ENCODE measurements around the gene NKX2-4. TPM values are rescaled to one million over a fixed set of nuclear protein-coding genes. Genes with fewer than 3 reads are reported as not detected.
"Not testable (repeated sequence)": the region's sequence is repeated elsewhere in the genome, so short reads cannot be mapped to it uniquely, and the experiment has no call there.

Gene NKX2-4
- total RNA-seq (2012; rRNA removed), result not detected in 2 replicates

DNA sequence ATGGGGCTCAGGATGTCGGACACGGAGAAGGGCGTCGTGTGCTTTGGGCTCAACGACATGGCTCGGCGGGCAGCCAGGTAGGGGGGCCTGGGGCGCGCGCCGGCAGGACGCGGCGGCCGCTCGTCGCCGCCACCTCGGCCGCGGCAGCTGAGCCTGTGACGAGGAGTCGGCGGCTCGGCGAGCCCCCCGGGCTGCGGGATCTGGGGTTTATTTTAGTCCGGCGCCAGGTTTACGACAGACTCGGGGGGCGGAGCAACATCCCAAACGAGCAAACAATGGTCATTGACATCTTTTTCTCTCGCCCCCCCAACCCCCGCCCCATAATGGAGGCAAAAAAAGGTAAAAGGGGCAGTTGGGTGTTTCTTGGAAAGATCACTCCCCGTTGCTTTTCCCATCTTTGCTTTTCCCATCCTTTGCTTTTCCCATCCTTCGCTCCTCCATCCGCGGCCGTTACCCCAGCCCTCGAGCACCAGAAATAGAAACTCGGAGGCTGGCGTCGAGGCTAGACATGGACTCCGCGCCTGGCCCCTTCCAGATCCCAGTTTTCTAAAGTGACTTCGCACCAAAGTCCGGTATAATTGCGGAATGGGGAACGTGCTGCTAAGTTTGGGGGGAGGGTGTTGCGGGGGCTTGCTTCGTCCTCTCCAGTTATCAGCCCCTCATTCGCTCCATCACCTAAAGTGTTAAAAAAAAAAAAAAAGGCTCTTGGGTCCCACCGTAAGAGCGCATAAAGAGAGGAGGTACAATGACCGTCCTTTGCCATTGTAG is at the start of gene NKX2-4:
Gene NKX2-4 (minus strand): TSS at position 186 of the 768 bp plus-strand sequence. CDS start 127 bp downstream, at position 59.
- Histone ChIP-seq H3K4me3 (ENCODE audit: low read length) (peak within 1 kb of the TSS; percentile 33), H3K27me3 (ENCODE audit: control insufficient read depth, insufficient read depth, low read length) (peaks cover 90% of the 10 kb centered on the region), H3K36me3 (ENCODE audit: insufficient read depth, low read length) (no peaks in the 10 kb centered on the region), H3K9me3 (replicated peaks; ENCODE audit: low read length) (no peaks in the 10 kb centered on the region), H3K9ac (ENCODE audit: low read depth, low read length) (no peak within 1 kb of the TSS), H3K4me2 (ENCODE audit: low read length) (peak within 1 kb of the TSS; percentile 66), H3K4me1 (ENCODE audit: control insufficient read depth, insufficient read depth, low read length) (peaks cover 5% of the 10 kb centered on the region)

DNA sequence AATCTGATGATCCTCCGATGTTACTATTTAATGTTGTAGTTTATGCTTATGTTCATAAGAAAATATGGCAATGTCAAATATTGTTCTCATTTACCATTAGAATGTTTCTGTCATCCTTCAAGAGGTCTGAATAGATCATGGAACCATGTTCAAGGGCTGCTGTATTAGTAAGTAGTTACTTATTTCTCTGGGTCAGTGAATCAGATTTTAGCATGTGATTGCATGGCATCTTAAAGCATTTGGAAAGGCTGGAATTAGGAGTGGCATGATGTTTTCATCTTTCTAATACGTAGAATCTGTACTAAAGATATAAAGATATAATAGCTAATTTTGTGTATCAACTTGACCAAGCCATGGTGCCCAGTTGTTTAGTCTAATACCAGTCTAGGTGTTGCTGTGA is 40.5 kb upstream of the NKX2-4 start:
- H3K4me1 ChIP-seq (ENCODE audit: control insufficient read depth, insufficient read depth, low read length), result peaks cover 33% of the 10 kb centered on the region
- H3K27me3 ChIP-seq (ENCODE audit: control insufficient read depth, insufficient read depth, low read length), result no peaks in the 10 kb centered on the region
- H3K9me3 ChIP-seq (replicated peaks; ENCODE audit: low read length), result no peaks in the 10 kb centered on the region
- H3K4me2 ChIP-seq (ENCODE audit: low read length), result no peak overlapping the region
- H3K9ac ChIP-seq (ENCODE audit: low read depth, low read length), result no peak overlapping the region
- H3K4me3 ChIP-seq (ENCODE audit: low read length), result no peak overlapping the region
- no peaks in the 10 kb centered on the region for H3K36me3 ChIP-seq (ENCODE audit: insufficient read depth, low read length)

DNA sequence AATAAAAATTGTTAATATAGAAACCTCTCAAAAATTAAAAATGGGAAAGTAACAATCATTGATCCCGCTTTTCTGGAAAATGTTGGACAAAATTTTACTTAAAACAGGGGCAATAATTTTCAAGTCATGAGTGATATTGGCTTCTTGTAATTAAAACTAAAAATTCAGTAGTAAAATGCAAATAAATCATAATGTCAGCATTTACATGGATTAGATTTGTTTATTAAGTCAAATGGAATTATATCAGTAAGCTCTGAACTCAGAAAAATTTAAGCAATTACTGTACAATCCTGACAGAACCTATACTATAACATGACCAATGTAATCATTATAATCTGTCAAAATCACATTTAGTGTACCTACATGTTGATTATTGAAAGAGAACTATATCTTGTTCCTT is 39.9 kb upstream of the NKX2-4 start:
- Histone ChIP-seq H3K36me3 (ENCODE audit: insufficient read depth, low read length) (no peaks in the 10 kb centered on the region), H3K4me1 (ENCODE audit: control insufficient read depth, insufficient read depth, low read length) (peaks cover 33% of the 10 kb centered on the region), H3K9me3 (replicated peaks; ENCODE audit: low read length) (no peaks in the 10 kb centered on the region), H3K27me3 (ENCODE audit: control insufficient read depth, insufficient read depth, low read length) (no peaks in the 10 kb centered on the region), H3K9ac (ENCODE audit: low read depth, low read length) (peak overlapping the region; percentile 57), H3K4me3 (ENCODE audit: low read length) (no peak overlapping the region), H3K4me2 (ENCODE audit: low read length) (no peak overlapping the region)

DNA sequence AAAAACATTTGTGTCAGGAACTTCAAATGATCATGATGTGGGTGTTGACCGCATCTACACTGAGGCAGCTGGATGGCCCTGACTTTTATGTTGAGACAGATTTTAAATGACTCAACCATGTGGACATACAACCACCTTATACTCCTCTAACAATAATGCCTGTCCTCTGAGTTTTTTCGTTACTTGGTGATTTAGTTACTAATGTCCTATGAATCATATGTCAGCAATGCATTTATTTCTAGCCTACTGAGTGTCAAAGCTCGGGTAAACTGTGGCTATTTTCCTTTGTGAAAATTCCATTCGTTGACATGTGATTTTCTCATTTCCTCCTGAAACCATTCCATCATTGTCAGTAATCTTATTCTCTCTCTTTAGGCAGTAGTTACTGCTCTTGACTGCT is 38.9 kb upstream of the NKX2-4 start:
- Histone ChIP-seq H3K4me3 (ENCODE audit: low read length) (peak overlapping the region; percentile 28), H3K9ac (ENCODE audit: low read depth, low read length) (peak overlapping the region; percentile 57), H3K4me2 (ENCODE audit: low read length) (peak overlapping the region; percentile 49), H3K4me1 (ENCODE audit: control insufficient read depth, insufficient read depth, low read length) (peaks cover 33% of the 10 kb centered on the region), H3K27me3 (ENCODE audit: control insufficient read depth, insufficient read depth, low read length) (no peaks in the 10 kb centered on the region), H3K36me3 (ENCODE audit: insufficient read depth, low read length) (no peaks in the 10 kb centered on the region), H3K9me3 (replicated peaks; ENCODE audit: low read length) (no peaks in the 10 kb centered on the region)

DNA sequence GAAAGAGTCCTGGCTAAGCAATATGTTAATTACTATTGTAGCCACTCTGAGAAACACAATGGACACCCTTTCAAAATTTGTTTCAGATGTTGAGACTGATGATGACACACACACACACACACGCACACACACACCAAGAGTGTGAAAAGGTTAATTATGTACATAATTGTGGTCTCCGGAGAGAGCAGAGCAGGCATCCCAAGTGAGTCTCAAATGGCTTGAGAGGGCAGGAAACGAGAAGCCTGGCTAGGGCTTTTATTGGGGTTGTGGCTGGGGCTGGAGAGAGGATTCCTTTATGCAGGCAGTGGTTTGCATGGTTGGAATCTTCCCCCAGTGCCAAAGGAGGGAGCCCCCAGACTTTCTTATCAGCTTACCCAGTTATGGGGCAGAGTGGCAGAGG is 38.2 kb upstream of the NKX2-4 start:
- H3K4me2 ChIP-seq (ENCODE audit: low read length), result peak overlapping the region; percentile 29
- H3K4me1 ChIP-seq (ENCODE audit: control insufficient read depth, insufficient read depth, low read length), result peaks cover 33% of the 10 kb centered on the region
- H3K4me3 ChIP-seq (ENCODE audit: low read length), result no peak overlapping the region
- peaks cover under 1% of the 10 kb centered on the region for H3K27me3 ChIP-seq (ENCODE audit: control insufficient read depth, insufficient read depth, low read length)
- peak overlapping the region; percentile 29 for H3K9ac ChIP-seq (ENCODE audit: low read depth, low read length)
- H3K36me3 ChIP-seq (ENCODE audit: insufficient read depth, low read length), result no peaks in the 10 kb centered on the region
- H3K9me3 ChIP-seq (replicated peaks; ENCODE audit: low read length), result no peaks in the 10 kb centered on the region

DNA sequence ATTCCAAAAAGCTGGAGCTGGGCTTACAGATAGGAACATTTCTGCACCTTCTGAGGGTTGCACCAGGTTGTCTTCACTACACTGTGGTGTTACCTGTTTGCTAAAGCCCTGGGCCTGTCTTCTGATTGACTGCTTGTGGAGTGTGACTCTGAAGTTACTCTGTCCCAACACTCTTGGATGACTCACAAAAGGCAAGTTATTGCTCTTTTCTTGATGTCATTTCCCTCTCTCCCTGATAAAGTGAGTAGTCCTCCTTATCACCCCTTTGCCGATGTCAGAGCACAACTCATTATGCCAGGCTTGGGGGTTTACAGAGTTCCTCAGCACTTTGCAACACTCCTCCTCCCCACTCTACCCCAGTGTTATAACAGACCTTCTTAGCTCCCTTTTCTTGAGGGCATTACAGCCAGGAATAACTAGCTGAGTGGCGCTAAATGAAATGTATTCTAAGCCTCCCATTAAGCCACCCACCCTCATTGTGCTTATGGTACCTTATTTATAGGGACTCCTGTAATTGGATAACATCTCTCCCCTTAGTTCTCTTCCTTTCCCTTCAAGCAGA is 36.1 kb upstream of the NKX2-4 start:
- Histone ChIP-seq H3K4me2 (ENCODE audit: low read length) (no peak overlapping the region), H3K36me3 (ENCODE audit: insufficient read depth, low read length) (no peaks in the 10 kb centered on the region), H3K4me1 (ENCODE audit: control insufficient read depth, insufficient read depth, low read length) (peaks cover 33% of the 10 kb centered on the region), H3K9me3 (replicated peaks; ENCODE audit: low read length) (no peaks in the 10 kb centered on the region), H3K4me3 (ENCODE audit: low read length) (no peak overlapping the region), H3K9ac (ENCODE audit: low read depth, low read length) (no peak overlapping the region), H3K27me3 (ENCODE audit: control insufficient read depth, insufficient read depth, low read length) (peaks cover 6% of the 10 kb centered on the region)

DNA sequence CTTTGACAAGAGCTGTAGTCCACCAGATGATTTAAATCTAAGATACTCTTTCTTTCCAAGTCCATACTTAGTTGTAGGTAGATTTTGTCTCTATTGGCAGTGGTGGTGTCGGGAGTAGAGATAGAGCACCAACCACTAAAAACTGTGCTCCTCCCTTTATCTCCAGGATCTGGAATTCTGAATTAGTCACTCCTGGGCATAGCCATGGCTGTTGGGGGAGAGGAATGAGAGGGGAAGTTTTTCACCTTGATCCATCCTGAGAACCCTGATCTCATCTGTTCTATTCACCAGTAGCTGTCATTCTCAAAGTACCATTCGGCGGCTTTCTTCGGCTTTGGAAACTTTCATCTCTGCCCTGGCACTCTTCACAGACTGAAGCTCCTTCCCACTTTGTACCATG is 35.6 kb upstream of the NKX2-4 start:
- Histone ChIP-seq H3K4me1 (ENCODE audit: control insufficient read depth, insufficient read depth, low read length) (peaks cover 33% of the 10 kb centered on the region), H3K4me2 (ENCODE audit: low read length) (no peak overlapping the region), H3K27me3 (ENCODE audit: control insufficient read depth, insufficient read depth, low read length) (peaks cover 6% of the 10 kb centered on the region), H3K36me3 (ENCODE audit: insufficient read depth, low read length) (no peaks in the 10 kb centered on the region), H3K9ac (ENCODE audit: low read depth, low read length) (no peak overlapping the region), H3K9me3 (replicated peaks; ENCODE audit: low read length) (no peaks in the 10 kb centered on the region), H3K4me3 (ENCODE audit: low read length) (no peak overlapping the region)

DNA sequence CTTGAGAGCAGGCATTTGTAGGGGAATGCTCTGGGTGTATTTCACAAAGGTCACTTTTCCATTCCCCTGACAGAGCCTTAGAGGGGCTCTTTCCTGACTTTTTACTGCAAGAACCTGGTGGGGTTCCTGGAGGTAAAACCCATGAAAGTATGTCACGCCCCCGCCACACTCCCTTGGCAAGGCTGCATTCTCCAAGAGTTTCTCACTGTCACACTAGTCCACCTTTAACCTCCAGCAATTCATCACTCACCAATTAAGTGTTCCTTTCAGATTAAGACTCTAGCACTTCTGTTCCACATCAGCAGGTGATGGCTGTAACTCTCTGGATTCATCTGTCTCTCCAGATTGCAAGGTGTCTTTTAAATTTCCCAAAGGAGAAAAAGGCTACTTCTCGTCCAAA is 32.7 kb upstream of the NKX2-4 start:
- Histone ChIP-seq H3K9me3 (replicated peaks; ENCODE audit: low read length) (no peaks in the 10 kb centered on the region), H3K27me3 (ENCODE audit: control insufficient read depth, insufficient read depth, low read length) (peaks cover 10% of the 10 kb centered on the region), H3K4me2 (ENCODE audit: low read length) (no peak overlapping the region), H3K4me1 (ENCODE audit: control insufficient read depth, insufficient read depth, low read length) (peaks cover 7% of the 10 kb centered on the region), H3K4me3 (ENCODE audit: low read length) (no peak overlapping the region), H3K36me3 (ENCODE audit: insufficient read depth, low read length) (no peaks in the 10 kb centered on the region), H3K9ac (ENCODE audit: low read depth, low read length) (no peak overlapping the region)

DNA sequence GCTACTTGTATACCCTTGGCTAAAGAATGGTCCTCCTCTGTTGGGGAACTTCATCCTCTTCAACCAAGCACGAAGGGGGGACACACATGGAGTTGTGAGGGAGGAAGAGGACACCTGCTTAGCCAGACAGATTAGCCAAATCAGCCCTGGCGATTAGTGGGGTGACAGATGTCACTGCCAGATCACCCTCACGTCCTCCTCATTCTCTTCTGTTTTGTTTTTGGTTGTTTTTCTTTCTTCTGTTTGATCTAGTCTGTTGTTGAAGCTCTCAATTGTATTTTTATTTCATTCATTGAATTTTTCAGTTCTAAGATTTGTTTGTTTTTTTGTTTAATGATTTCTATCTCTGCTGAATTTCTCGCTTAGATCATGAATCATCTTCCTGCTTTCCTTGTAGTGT is 27.5 kb upstream of the NKX2-4 start:
- Histone ChIP-seq H3K36me3 (ENCODE audit: insufficient read depth, low read length) (no peaks in the 10 kb centered on the region), H3K4me2 (ENCODE audit: low read length) (no peak overlapping the region), H3K9ac (ENCODE audit: low read depth, low read length) (no peak overlapping the region), H3K4me3 (ENCODE audit: low read length) (no peak overlapping the region), H3K9me3 (replicated peaks; ENCODE audit: low read length) (peaks cover 7% of the 10 kb centered on the region), H3K27me3 (ENCODE audit: control insufficient read depth, insufficient read depth, low read length) (peaks cover 8% of the 10 kb centered on the region), H3K4me1 (ENCODE audit: control insufficient read depth, insufficient read depth, low read length) (no peaks in the 10 kb centered on the region)

DNA sequence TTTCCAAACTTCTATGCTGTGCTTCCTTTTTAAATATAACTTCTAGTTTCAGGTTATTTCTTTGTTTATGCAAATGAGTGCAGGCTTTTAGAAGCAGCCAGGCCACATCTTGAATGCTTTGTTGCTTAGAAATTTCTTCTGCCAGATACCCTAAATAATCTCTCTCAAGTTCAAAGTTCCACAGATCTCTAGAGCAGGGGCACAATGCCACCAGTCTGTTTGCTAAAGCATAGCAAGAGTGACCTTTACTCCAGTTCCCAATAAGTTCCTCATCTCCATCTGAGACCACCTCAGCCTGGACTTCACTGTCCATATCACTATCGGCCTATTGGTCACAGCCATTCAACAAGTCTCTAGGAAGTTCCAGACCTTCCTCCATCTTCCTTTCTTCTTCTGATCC is 26.4 kb upstream of the NKX2-4 start:
- H3K4me2 ChIP-seq (ENCODE audit: low read length); H3K4me1 ChIP-seq (ENCODE audit: control insufficient read depth, insufficient read depth, low read length); H3K9ac ChIP-seq (ENCODE audit: low read depth, low read length); H3K9me3 ChIP-seq (replicated peaks; ENCODE audit: low read length); H3K27me3 ChIP-seq (ENCODE audit: control insufficient read depth, insufficient read depth, low read length); H3K36me3 ChIP-seq (ENCODE audit: insufficient read depth, low read length); H3K4me3 ChIP-seq (ENCODE audit: low read length): not testable (repeated sequence)

DNA sequence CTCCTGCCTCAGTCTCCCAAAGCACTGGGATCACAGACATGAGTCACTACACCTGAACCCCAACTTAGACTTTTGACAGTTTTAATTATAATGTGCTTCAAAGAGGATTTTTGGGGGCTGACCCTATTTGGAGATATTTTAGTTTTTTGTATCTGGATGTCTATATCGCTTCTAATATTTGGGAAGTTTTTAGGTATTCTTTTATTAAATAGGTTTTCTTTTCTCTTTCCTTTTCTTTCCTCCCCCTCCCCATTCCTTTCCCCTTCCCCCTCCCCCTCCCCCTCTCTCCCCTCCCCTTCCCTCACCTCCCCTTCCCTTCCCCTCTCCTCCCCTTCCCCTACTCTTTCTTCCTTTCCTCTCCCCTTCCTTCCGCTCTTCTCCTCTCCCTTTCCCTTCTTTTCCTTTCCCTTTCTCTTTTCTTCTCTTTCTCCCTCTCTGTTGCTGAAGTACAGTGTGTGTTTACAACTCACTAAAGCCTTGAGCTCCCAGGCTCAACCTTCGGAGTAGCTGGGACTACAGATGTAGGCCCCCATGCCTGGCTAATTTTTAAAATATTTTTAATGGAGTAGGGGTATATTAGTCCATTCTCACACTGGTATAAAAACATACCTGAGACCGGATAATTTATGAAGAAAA is 24.4 kb upstream of the NKX2-4 start:
- no peak overlapping the region for H3K4me3 ChIP-seq (ENCODE audit: low read length)
- H3K27me3 ChIP-seq (ENCODE audit: control insufficient read depth, insufficient read depth, low read length), result peaks cover 3% of the 10 kb centered on the region
- peaks cover 7% of the 10 kb centered on the region for H3K9me3 ChIP-seq (replicated peaks; ENCODE audit: low read length)
- H3K9ac ChIP-seq (ENCODE audit: low read depth, low read length), result no peak overlapping the region
- H3K4me1 ChIP-seq (ENCODE audit: control insufficient read depth, insufficient read depth, low read length), result no peaks in the 10 kb centered on the region
- H3K36me3 ChIP-seq (ENCODE audit: insufficient read depth, low read length), result no peaks in the 10 kb centered on the region
- H3K4me2 ChIP-seq (ENCODE audit: low read length), result no peak overlapping the region
